ENCODE results near the gene YWHAG. TPM values are rescaled to one million over a fixed set of nuclear protein-coding genes. Genes with fewer than 3 reads are reported as not detected.

YWHAG gene
- total and polyA plus RNA-seq, 9 of the 15 experiments (the other 6 are each of a cell fraction or from before 2014, with no cell fraction given): 30.4 to 246 (median 94.5) TPM

DNA sequence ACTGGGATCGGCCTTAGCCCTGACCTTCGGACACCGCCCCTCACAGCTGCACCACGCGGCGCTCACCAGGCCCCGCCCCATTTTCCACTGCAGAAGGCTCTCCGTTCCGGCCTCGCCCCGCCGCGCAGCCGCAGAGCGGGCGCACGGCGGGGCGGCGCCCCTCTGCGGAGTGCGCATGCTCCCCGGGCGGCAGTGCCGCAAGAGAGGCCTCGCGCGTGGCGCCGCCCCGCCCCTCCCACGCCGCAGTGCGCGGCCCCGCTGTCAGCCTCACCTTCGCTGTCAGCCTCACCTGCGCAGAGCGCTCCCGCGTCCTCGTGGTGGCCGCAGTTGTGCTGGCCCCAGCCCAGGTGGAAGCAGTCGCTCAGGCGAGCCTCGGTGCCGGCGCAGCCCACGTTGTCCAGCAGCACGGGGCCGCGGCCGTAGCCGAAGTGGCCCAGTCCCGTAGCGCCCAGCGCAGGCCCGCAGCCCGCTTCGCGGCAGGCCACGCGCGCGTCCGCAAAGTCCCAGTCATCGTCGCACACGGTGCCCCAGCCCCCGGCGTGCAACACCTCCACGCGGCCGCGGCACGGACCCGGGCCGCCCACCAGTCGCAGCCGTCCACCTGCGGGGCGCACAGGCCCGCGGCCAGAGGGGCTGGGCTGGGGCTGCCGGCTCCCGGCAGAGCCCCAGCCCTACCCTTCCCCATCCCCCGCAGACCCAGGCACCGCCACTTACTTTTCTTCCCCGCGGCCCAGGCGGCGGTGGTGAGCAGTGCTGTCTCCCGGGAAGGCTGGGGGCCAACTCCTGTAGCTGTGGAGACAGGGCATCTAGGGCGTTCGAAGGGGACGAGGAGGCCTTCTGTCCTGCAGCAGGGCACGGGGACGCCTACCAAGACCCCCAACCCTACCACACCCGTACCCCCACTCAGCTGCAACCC lies 34.6 kb upstream of the YWHAG start (continued):
- TF ChIP-seq PHF21A (IDR thresholded peaks at IDR 0.05; ENCODE audit: borderline replicate concordance, low read depth): no peak
- TF ChIP-seq, protein P1, sequence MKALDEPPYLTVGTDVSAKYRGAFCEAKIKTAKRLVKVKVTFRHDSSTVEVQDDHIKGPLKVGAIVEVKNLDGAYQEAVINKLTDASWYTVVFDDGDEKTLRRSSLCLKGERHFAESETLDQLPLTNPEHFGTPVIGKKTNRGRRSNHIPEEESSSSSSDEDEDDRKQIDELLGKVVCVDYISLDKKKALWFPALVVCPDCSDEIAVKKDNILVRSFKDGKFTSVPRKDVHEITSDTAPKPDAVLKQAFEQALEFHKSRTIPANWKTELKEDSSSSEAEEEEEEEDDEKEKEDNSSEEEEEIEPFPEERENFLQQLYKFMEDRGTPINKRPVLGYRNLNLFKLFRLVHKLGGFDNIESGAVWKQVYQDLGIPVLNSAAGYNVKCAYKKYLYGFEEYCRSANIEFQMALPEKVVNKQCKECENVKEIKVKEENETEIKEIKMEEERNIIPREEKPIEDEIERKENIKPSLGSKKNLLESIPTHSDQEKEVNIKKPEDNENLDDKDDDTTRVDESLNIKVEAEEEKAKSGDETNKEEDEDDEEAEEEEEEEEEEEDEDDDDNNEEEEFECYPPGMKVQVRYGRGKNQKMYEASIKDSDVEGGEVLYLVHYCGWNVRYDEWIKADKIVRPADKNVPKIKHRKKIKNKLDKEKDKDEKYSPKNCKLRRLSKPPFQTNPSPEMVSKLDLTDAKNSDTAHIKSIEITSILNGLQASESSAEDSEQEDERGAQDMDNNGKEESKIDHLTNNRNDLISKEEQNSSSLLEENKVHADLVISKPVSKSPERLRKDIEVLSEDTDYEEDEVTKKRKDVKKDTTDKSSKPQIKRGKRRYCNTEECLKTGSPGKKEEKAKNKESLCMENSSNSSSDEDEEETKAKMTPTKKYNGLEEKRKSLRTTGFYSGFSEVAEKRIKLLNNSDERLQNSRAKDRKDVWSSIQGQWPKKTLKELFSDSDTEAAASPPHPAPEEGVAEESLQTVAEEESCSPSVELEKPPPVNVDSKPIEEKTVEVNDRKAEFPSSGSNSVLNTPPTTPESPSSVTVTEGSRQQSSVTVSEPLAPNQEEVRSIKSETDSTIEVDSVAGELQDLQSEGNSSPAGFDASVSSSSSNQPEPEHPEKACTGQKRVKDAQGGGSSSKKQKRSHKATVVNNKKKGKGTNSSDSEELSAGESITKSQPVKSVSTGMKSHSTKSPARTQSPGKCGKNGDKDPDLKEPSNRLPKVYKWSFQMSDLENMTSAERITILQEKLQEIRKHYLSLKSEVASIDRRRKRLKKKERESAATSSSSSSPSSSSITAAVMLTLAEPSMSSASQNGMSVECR (CRISPR knock-in tag; IDR thresholded peaks at IDR 0.05): peak; percentile 92
- TF ChIP-seq, protein P2, sequence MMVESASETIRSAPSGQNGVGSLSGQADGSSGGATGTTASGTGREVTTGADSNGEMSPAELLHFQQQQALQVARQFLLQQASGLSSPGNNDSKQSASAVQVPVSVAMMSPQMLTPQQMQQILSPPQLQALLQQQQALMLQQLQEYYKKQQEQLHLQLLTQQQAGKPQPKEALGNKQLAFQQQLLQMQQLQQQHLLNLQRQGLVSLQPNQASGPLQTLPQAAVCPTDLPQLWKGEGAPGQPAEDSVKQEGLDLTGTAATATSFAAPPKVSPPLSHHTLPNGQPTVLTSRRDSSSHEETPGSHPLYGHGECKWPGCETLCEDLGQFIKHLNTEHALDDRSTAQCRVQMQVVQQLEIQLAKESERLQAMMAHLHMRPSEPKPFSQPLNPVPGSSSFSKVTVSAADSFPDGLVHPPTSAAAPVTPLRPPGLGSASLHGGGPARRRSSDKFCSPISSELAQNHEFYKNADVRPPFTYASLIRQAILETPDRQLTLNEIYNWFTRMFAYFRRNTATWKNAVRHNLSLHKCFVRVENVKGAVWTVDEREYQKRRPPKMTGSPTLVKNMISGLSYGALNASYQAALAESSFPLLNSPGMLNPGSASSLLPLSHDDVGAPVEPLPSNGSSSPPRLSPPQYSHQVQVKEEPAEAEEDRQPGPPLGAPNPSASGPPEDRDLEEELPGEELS (CRISPR knock-in tag; IDR thresholded peaks at IDR 0.05; ENCODE audit: borderline replicate concordance): peak; percentile 87; the same call in 1 of the 2 replicates
- no peak for TF ChIP-seq PTBP1 (IDR thresholded peaks at IDR 0.05; ENCODE audit: low read depth, low read length)
- TF ChIP-seq, protein P3, sequence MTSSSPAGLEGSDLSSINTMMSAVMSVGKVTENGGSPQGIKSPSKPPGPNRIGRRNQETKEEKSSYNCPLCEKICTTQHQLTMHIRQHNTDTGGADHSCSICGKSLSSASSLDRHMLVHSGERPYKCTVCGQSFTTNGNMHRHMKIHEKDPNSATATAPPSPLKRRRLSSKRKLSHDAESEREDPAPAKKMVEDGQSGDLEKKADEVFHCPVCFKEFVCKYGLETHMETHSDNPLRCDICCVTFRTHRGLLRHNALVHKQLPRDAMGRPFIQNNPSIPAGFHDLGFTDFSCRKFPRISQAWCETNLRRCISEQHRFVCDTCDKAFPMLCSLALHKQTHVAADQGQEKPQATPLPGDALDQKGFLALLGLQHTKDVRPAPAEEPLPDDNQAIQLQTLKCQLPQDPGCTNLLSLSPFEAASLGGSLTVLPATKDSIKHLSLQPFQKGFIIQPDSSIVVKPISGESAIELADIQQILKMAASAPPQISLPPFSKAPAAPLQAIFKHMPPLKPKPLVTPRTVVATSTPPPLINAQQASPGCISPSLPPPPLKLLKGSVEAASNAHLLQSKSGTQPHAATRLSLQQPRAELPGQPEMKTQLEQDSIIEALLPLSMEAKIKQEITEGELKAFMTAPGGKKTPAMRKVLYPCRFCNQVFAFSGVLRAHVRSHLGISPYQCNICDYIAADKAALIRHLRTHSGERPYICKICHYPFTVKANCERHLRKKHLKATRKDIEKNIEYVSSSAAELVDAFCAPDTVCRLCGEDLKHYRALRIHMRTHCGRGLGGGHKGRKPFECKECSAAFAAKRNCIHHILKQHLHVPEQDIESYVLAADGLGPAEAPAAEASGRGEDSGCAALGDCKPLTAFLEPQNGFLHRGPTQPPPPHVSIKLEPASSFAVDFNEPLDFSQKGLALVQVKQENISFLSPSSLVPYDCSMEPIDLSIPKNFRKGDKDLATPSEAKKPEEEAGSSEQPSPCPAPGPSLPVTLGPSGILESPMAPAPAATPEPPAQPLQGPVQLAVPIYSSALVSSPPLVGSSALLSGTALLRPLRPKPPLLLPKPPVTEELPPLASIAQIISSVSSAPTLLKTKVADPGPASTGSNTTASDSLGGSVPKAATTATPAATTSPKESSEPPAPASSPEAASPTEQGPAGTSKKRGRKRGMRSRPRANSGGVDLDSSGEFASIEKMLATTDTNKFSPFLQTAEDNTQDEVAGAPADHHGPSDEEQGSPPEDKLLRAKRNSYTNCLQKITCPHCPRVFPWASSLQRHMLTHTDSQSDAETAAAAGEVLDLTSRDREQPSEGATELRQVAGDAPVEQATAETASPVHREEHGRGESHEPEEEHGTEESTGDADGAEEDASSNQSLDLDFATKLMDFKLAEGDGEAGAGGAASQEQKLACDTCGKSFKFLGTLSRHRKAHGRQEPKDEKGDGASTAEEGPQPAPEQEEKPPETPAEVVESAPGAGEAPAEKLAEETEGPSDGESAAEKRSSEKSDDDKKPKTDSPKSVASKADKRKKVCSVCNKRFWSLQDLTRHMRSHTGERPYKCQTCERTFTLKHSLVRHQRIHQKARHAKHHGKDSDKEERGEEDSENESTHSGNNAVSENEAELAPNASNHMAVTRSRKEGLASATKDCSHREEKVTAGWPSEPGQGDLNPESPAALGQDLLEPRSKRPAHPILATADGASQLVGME (CRISPR knock-in tag; IDR thresholded peaks at IDR 0.05): peak; percentile 94; the same call in 1 of the 2 replicates
- 0 out of 4 replicates have a peak, but pooled peaks of 1 of the 2 experiments have one; percentile 45 for TF ChIP-seq SIN3A (IDR thresholded peaks at IDR 0.05; ENCODE audit: borderline replicate concordance in 2 of 2, control insufficient read depth in 1 of 2, low read depth in 2 of 2, low read length in 2 of 2)
- TF ChIP-seq GABPA (tag; conservative IDR thresholded peaks at IDR 0.05; ENCODE audit: low read depth): peak; percentile 58
- TF ChIP-seq TOE1 (IDR thresholded peaks at IDR 0.05; ENCODE audit: borderline replicate concordance): no peak
- TF ChIP-seq TOE1 (CRISPR knock-in tag; IDR thresholded peaks at IDR 0.05; ENCODE audit: borderline replicate concordance, low read depth): peak; percentile 97; the same call in 1 of the 2 replicates
- no peak for TF ChIP-seq TBL1XR1 (IDR thresholded peaks at IDR 0.05; ENCODE audit: low read length in 2 of 2)
- TF ChIP-seq CREM (IDR thresholded peaks at IDR 0.05; ENCODE audit: low read depth): peak; percentile 68; the same call in 1 of the 2 replicates
- TF ChIP-seq ZNF175 (CRISPR knock-in tag; IDR thresholded peaks at IDR 0.05; ENCODE audit: low read depth): peak; percentile 84
